Spleen (tissue), 11 donors: ENCODE measurements around the gene CRYBB2. TPM values are rescaled to one million over a fixed set of nuclear protein-coding genes. Genes with fewer than 3 reads are reported as not detected.
"Not testable (repeated sequence)": the region's sequence is repeated elsewhere in the genome, so short reads cannot be mapped to it uniquely, and the experiment has no call there.

Experiments
- DNase-seq: peaks from one replicate; pipeline ENCODE4 v3.0.0-alpha.2; 2020
- H3K27ac ChIP-seq, 8 donors: fragments of 200-600 bp; sonication (generic) in 7 of 8; 1 replicate in 4 of 8; 2 replicates in 4 of 8; pipeline versions ENCODE4 v1.5.0 to v1.8.0; 2016 to 2021; ENCODE audit warnings: inconsistent platforms in 4 of 8, mild to moderate bottlenecking in 4 of 8, moderate library complexity in 1 of 8
- H3K27me3 ChIP-seq, 7 donors: fragments of 200-600 bp; sonication (generic) in 6 of 7; replicated peaks in 1 of 7; 1 replicate in 4 of 7; 2 replicates in 3 of 7; pipeline versions ENCODE4 v1.5.0 to v1.8.0; 2016 to 2021; ENCODE audit warnings: inconsistent platforms in 3 of 7, mild to moderate bottlenecking in 1 of 7
- H3K36me3 ChIP-seq, 6 donors: fragments of 200-600 bp; sonication (generic) in 5 of 6; 1 replicate in 4 of 6; 2 replicates in 2 of 6; pipeline versions ENCODE4 v1.5.0 to v1.8.0; 2016 to 2021; ENCODE audit warnings: inconsistent platforms in 2 of 6
- H3K4me1 ChIP-seq, 6 donors: fragments of 200-600 bp; sonication (generic) in 5 of 6; 1 replicate in 3 of 6; 2 replicates in 3 of 6; pipeline versions ENCODE4 v1.5.0 to v1.8.0; 2016 to 2021; ENCODE audit warnings: inconsistent platforms in 3 of 6
- H3K4me3 ChIP-seq, 8 donors: fragments of 200-600 bp; sonication (generic) in 7 of 8; 1 replicate in 4 of 8; 2 replicates in 4 of 8; pipeline versions ENCODE4 v1.5.0 to v1.8.0; 2016 to 2021; ENCODE audit warnings: inconsistent platforms in 4 of 8, mild to moderate bottlenecking in 4 of 8, moderate library complexity in 2 of 8
- H3K9me3 ChIP-seq, 8 donors: fragments of 200-600 bp; sonication (generic) in 7 of 8; 1 replicate in 4 of 8; 2 replicates in 4 of 8; pipeline versions ENCODE4 v1.5.0 to v1.8.0; 2016 to 2021; ENCODE audit warnings: inconsistent platforms in 4 of 8
- POLR2A ChIP-seq, 3 donors: fragments of 450-650 bp; IDR thresholded peaks; one replicate each; pipeline ENCODE4 v1.5.1; 2017; ENCODE audit warnings: antibody characterized with exemption in 3 of 3, mild to moderate bottlenecking in 1 of 3
- POLR2AphosphoS5 ChIP-seq, 3 donors: sonication (generic); formaldehyde crosslinking; IDR thresholded peaks; one replicate each; pipeline ENCODE4 v1.5.1; 2017; ENCODE audit warnings: antibody characterized with exemption in 3 of 3
- WGBS, 5 donors: extraction: QIAGEN DNeasy Blood & Tissue Kit in 3 of 5; methylation state at CpG; one replicate each; pipeline versions ENCODE4 v1.1.5 to v1.1.7; 2013 to 2018; 5-methylcytosine and 5-hydroxymethylcytosine counted together
- intact Hi-C: fragments of 100-400 bp; cut with DNase I; formaldehyde crosslinking; loops from one replicate; pipeline ENCODE4 v1.15.0; 2023; ENCODE audit warnings: low total_unique reads
- polyA plus RNA-seq, 3 donors: library from polyadenylated mRNA; stranded (reverse); fragments of 200-250 nt; gene quantifications; one replicate each; pipeline ENCODE4 v1.2.1, GENCODE V29; 2013
- total RNA-seq, 7 donors: library from RNA; depleted of rRNA in 3 of 7; stranded (reverse); fragments of >200 nt in 3 of 7; fragmentation: NEBNext Ultra II Directional in 4 of 7; extraction: Animal tissue kit (Norgen Biotek cat#: 25700) in 4 of 7; gene quantifications; one replicate each; pipeline versions ENCODE4 v1.1.0 to v1.2.1, GENCODE V29; 2016 to 2021
- TF ChIP-seq, protein P1 (sequence below), 11 experiments: fragments of 200-600 bp in 7 of 11; fragments of 450-650 bp in 4 of 11; sonication (generic) in 4 of 11; IDR thresholded peaks in 8 of 11; conservative IDR thresholded peaks in 3 of 11; 1 replicate in 7 of 11; 2 replicates in 4 of 11; pipeline versions ENCODE4 v1.4.0 to v1.8.0; 2016 to 2021; ENCODE audit warnings: antibody characterized with exemption in 11 of 11, inconsistent platforms in 4 of 11, mild to moderate bottlenecking in 1 of 11
- donor health status: healthy with polysubstance abuse.
- donor health status: DM: no; HTN: no; CAD: no; lungs with moderate emphysema.
- donor health status: DM: no; HTN: no; CAD: no.
- donor health status: Bipolar disorder and iron deficiency.
- donor health status: healthy.
- donor health status: DM: no; HTN: no; CAD: no.
- donor health status: DM: yes; HTN: yes; CAD: no.

CRYBB2 gene
- total and polyA plus RNA-seq, 10 donors: 0.12 to 0.44 (median 0.15) TPM; not detected in 7

DNA sequence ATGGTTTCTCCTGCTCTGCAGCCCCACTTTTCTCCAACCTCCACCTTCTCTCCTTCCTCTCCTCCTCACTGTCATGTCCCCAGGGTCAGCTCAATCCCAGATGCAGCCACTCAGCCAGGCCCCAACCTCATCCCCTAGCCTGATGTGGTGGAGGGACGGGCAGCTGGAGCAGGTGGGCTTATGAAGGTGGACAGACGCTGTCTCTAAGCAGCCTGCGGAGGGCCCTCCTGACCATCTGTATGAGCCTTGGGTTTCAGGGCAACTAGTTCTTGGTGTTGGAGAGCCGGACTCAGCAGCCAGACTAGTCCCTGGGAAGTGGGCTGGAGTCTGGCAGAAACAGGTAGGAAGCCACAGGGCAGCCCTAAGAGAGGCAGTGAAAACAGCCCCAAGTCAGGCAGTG lies 18.1 kb downstream of the CRYBB2 start:
- Histone ChIP-seq H3K9me3 (no peaks in the 10 kb centered on the region), H3K4me1 (peaks cover 0 to 12% (median 5%) of the 10 kb centered on the region in 6 donors), H3K27ac (no peak overlapping the region), H3K4me3 (no peak overlapping the region), H3K27me3 (peaks cover 0 to 62% (median 7%) of the 10 kb centered on the region in 7 donors), H3K36me3 (no peaks in the 10 kb centered on the region)
- 78 to 90% (median 87%) methylated on average over 4 of the region's 4 CpGs for WGBS, 5 donors
- DNase-seq: no peak
- no peak for TF ChIP-seq POLR2A (IDR thresholded peaks at IDR 0.05)
- TF ChIP-seq POLR2AphosphoS5 (IDR thresholded peaks at IDR 0.05): no peak
- TF ChIP-seq, protein P1, sequence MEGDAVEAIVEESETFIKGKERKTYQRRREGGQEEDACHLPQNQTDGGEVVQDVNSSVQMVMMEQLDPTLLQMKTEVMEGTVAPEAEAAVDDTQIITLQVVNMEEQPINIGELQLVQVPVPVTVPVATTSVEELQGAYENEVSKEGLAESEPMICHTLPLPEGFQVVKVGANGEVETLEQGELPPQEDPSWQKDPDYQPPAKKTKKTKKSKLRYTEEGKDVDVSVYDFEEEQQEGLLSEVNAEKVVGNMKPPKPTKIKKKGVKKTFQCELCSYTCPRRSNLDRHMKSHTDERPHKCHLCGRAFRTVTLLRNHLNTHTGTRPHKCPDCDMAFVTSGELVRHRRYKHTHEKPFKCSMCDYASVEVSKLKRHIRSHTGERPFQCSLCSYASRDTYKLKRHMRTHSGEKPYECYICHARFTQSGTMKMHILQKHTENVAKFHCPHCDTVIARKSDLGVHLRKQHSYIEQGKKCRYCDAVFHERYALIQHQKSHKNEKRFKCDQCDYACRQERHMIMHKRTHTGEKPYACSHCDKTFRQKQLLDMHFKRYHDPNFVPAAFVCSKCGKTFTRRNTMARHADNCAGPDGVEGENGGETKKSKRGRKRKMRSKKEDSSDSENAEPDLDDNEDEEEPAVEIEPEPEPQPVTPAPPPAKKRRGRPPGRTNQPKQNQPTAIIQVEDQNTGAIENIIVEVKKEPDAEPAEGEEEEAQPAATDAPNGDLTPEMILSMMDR (IDR thresholded peaks at IDR 0.05 in 8 of 11, conservative IDR thresholded peaks at IDR 0.05 in 3 of 11): no peak
- intact Hi-C loops: no loop called here

GRCh38 chr22:25238058-25238457 lies 18.6 kb downstream of the CRYBB2 start:
- intact Hi-C loops, DNase-seq: not testable (repeated sequence)
- 62 to 78% (median 71%) methylated on average over 9 of the region's 9 CpGs for WGBS, 5 donors

DNA sequence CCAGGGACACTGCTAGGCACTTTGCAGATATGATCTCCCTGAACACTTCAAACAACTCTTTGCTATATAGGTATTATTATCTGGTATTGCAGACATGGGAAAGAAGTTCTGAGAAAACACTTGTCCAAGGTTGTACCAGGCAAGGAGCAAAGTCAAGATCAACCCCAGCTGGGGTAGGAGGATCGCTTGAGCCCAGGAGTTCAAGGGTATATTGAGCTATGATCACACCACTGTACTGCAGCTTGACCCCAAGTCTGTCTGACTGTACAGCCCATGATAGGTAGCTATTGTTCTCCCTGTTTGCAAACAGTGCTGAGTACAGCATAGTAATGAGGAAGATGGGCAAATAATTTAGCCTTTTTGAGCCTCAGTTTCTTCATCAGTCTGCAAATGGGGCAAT lies 35.7 kb downstream of the CRYBB2 start:
- H3K27ac ChIP-seq, DNase-seq, H3K4me3 ChIP-seq, H3K9me3 ChIP-seq, H3K36me3 ChIP-seq, H3K27me3 ChIP-seq, H3K4me1 ChIP-seq, intact Hi-C loops: not testable (repeated sequence)
- 69 to 100% (median 75%) methylated on average over 1 of the region's 1 CpG for WGBS, 5 donors

More at GRCh38 chr22:25238058-25238457, 18.6 kb downstream of the CRYBB2 start:
- not testable (repeated sequence) for H3K9me3 ChIP-seq, H3K4me3 ChIP-seq, H3K36me3 ChIP-seq, H3K27ac ChIP-seq
- peaks cover 0 to 58% (median 7%) of the 10 kb centered on the region in 7 donors for H3K27me3 ChIP-seq
- peaks cover 0 to 12% (median 5%) of the 10 kb centered on the region in 6 donors for H3K4me1 ChIP-seq

DNA sequence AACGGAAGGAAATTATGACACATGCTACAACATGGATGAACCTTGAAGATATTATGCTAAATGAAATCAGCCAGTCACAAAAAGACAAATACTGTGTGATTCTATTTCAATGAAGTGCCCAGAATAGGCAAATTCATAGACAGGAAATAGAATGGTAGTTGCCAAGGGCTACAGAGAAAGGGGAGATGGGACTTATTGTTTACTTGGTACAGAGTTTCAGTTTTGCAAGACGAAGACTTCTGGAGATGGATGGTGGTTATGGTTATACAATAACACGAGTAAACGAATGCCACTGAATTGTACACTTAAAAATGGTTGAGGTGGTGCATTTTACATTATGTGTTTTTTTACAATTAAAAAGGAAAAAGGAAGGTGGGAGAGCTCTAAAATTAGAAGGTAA lies 48.1 kb downstream of the CRYBB2 start:
- H3K36me3 ChIP-seq, H3K27ac ChIP-seq, DNase-seq, H3K27me3 ChIP-seq, intact Hi-C loops, H3K4me1 ChIP-seq, H3K4me3 ChIP-seq: not testable (repeated sequence)
- peaks cover 0 to 19% (median 11%) of the 10 kb centered on the region in 8 donors for H3K9me3 ChIP-seq
- 69 to 88% (median 77%) methylated on average over 4 of the region's 4 CpGs for WGBS, 5 donors

DNA sequence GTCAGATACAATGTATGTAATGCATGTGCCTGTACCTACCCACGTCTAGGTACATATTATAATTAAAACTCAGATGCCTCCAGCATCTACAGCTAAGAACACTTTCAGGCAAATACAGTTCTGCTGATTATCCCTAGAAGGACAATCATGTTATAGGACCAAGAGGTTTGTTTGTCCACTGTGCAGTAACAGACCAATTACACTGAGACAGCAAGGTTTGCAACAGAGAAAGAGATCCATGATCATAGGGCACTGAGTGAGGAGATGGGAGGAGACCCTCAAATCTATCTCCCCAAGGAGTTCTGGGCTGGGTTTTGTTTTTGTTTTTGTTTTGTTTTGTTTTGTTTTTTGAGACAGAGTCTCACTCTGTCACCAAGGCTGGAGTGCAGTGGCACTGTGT lies 49.5 kb downstream of the CRYBB2 start:
- H3K27me3 ChIP-seq: peaks cover 0 to 17% (median 0%) of the 10 kb centered on the region in 7 donors
- intact Hi-C loops, H3K27ac ChIP-seq, DNase-seq, H3K36me3 ChIP-seq, H3K4me1 ChIP-seq, H3K4me3 ChIP-seq: not testable (repeated sequence)
- WGBS, 5 donors: 58 to 92% (median 71%) methylated on average over 1 of the region's 1 CpG
- peaks cover 0 to 19% (median 11%) of the 10 kb centered on the region in 8 donors for H3K9me3 ChIP-seq

GRCh38 chr22:25270061-25270460 lies 50.6 kb downstream of the CRYBB2 start:
- H3K36me3 ChIP-seq, H3K27ac ChIP-seq, intact Hi-C loops, DNase-seq, H3K4me3 ChIP-seq, H3K4me1 ChIP-seq: not testable (repeated sequence)
- 36 to 69% (median 49%) methylated on average over 2 of the region's 2 CpGs; no CpG with 5 or more reads in 1 of the 5 donors for WGBS, 5 donors
- H3K9me3 ChIP-seq: peaks cover 0 to 15% (median 10%) of the 10 kb centered on the region in 8 donors
- peaks cover 0 to 27% (median 0%) of the 10 kb centered on the region in 7 donors for H3K27me3 ChIP-seq

DNA sequence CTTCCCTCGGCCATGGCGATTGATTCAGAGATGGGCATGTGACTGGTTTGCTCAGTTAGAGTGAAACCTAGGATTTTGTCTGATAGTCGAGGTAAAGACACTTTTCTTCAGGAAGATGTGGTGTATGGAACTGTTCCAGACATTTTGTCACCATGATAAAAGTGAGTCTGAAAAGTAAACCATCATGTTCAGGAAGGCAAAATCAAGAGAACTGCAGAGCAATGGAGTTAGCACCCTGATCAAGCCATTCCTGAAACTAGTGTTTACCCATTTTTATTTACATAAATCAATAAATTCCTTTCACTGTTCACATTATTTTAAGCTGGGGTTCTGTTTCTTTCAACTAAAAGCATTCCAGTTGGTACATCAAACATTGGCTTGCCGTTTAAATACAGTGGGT lies 53.8 kb downstream of the CRYBB2 start:
- intact Hi-C loops, H3K4me3 ChIP-seq, DNase-seq, H3K36me3 ChIP-seq, H3K4me1 ChIP-seq, H3K27ac ChIP-seq: not testable (repeated sequence)
- Histone ChIP-seq H3K27me3 (peaks cover 0 to 48% (median 0%) of the 10 kb centered on the region in 7 donors), H3K9me3 (peaks cover 0 to 14% (median 9%) of the 10 kb centered on the region in 8 donors)
- 56 to 85% (median 82%) methylated on average over 4 of the region's 4 CpGs for WGBS, 5 donors

DNA sequence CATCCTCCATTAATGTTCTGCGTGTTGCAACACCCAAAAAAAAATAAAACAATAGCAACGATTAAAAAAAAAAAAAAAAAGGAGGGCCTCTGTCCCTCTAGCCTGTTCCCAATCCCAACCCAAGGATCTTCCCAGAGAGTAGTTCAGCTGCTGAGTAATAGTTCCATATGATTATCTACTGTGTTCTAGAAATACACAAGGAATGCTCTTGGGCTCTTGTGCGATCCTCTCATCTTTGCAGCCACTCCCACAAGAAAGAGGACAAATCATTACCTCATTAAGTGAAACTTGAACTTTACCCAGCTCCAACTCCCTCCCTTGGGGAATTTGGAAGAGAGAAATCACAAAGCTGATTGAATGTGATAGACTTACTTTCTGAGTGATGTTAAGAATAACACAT lies 54.5 kb downstream of the CRYBB2 start:
- H3K4me1 ChIP-seq, H3K36me3 ChIP-seq, intact Hi-C loops, DNase-seq, H3K27ac ChIP-seq, H3K4me3 ChIP-seq, H3K9me3 ChIP-seq: not testable (repeated sequence)
- WGBS, 5 donors: 73 to 89% (median 85%) methylated on average over 3 of the region's 3 CpGs
- peaks cover 0 to 50% (median 0%) of the 10 kb centered on the region in 7 donors for H3K27me3 ChIP-seq

DNA sequence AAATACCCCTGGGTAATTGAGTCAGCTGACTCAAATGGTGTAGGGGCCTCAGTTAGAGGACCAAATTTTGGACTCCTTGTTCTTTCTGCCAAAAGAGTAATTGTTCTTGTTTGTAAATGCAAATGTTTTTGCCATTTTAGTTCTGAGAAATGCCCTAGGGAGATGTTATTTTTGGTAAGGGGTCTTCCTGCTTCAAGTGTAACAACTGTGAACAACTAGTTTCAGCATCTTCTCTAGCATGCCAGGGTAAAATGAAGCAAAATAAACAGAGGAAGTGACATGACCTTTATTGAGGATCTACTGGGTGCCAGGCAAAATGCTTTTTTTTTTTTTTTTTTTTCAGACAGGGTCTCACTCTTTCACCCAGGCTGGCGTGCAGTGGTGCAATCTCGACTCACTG lies 60.7 kb downstream of the CRYBB2 start:
- intact Hi-C loops, H3K36me3 ChIP-seq, H3K27ac ChIP-seq, DNase-seq, H3K4me3 ChIP-seq, H3K9me3 ChIP-seq: not testable (repeated sequence)
- 44 to 69% (median 53%) methylated on average over 2 of the region's 2 CpGs for WGBS, 5 donors
- peaks cover 0 to 85% (median 41%) of the 10 kb centered on the region in 7 donors for H3K27me3 ChIP-seq
- peaks cover 0 to 19% (median 11%) of the 10 kb centered on the region in 6 donors for H3K4me1 ChIP-seq
